Limb (tissue), 2 donors: ENCODE measurements around the gene PRR16.
A peak's percentile ranks its signal among the peaks of the same experiment; 100 is the strongest.
"Not testable (repeated sequence)": the region's sequence is repeated elsewhere in the genome, so short reads cannot be mapped to it uniquely, and the experiment has no call there.

Experiments used
- DNase-seq, 2 donors: peaks; one replicate each; pipeline ENCODE4 v3.0.0-alpha.2; 2016; ENCODE audit errors: extremely low spot score in 2 of 2

PRR16 gene

DNA sequence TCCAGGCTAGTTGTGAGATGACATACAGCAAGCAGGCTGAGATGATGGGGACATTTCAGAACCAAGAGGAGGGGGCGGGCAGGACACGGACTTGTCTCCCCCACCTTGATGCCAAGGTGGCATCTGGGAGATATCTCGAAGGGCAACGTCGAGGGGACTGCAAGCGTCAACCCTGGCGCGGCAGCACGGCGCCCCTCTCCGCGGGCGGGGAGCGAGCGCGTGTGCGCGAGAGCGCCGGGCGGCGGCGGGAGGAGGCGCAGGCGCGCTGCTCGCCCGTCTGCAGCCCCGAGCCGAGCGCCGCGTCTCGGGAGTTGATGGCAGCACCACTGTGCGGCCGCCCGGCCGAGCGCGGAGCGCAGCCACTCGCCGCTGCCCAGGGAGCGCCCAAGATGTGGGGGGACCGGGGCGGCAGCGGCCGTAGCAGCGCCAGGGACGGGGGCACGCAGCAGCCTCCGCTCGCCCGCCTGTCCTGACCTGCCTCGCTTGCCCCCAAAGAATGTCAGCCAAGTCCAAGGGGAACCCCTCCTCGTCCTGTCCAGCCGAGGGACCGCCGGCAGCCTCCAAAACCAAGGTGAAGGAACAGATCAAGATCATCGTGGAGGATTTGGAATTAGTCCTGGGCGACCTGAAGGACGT is at the start of gene PRR16:
PRR16 (plus strand) TSS at position 310 of the 636 bp plus-strand sequence.
- peak; percentile 59 to 77 for DNase-seq

DNA sequence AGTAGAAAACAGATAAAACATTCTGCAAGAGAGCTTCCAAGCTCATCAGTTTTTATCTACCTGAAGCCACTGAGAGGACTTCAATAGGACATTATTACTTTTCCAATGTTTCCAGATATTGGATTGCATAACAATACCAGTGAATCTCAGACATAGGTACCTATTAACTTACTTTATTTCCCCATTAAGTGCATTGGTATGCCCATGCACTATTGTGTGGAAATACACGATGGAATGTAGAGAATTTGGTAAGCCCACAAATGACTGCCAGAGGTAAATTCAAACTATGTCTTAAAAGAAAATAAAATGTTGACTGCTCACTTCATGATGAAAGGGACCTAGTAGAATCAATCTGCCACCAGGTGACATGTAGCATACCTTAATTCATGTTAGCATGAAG is 48.1 kb upstream of the PRR16 start:
- DNase-seq: no peak

DNA sequence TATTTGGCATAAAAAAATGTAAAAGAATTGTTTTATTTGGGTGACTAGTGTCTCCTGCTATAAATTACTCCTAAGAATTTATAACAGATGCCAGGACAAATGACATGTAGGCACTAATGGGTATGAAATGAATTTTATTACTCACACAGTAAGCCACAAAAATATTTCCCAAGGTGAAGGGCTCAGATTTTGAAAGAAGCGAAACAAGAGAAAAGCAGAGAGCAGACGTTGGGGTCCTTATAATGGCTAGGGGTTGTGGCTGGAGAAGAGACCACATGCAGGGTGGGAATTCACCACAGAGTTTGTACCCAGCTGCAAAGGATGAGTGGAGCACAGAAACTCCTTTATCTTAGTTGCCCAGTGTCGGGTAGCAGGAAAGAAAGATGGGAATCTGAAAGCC is 45.0 kb upstream of the PRR16 start:
- DNase-seq: no peak

DNA sequence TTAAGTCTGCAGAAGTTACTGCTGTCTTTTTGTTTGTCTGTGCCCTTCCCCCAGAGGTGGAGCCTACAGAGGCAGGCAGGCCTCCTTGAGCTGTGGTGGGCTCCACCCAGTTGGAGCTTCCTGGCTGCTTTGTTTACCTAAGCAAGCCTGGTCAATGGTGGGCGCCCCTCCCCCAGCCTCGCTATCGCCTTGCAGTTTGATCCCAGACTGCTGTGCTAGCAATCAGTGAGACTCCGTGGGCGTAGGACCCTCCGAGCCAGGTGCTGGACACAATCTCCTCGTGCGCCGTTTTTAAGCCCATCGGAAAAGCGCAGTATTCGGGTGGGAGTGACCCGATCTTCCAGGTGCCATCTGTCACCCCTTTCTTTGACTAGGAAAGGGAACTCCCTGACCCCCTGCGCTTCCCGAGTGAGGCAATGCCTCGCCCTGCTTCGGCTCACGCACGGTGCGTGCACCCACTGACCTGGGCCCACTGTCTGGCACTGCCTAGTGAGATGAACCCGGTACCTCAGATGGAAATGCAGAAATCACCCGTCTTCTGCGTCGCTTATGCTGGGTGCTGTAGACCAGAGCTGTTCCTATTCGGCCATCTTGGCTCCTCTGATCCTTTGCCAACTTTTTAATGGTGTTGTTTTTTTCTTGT is 37.3 kb upstream of the PRR16 start:
- not testable (repeated sequence) for DNase-seq

DNA sequence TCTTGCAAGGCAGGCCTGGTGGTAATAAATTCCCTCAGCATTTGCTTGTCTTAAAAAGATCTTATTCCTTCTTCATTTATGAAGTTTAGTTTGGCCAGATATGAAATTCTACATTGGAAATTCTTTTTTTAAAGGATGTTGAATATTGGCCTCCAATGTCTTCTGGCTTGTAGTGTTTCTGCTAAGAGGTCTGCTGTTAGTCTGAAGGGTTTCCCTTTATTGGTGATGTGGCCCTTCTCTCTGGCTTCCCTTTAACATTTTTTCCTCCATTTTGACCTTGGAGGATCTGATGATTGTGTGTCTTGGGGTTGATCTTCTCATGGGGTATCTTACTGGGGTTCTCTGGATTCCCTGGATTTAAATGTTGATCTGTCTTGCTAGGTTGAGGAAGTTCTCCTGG is 33.5 kb upstream of the PRR16 start:
- DNase-seq: no peak

DNA sequence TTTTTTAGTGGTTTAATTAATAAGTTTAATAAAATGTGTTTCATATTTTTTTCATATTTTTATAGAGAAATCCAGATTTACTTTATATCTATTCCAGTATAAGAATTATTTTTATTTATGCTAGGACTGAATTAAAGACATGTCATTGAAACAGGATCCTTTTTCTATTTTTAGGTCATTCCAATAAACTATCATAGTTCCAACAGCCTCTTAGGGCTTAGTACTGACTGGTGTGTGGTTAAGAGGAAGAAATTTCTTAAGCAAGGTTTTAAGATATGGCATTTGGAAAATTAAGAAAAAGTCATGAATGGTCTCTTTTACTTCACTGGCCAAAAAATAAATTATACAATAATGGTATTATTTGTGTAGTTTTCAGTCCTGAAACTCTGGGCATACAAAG is 31.2 kb upstream of the PRR16 start:
- DNase-seq: no peak

DNA sequence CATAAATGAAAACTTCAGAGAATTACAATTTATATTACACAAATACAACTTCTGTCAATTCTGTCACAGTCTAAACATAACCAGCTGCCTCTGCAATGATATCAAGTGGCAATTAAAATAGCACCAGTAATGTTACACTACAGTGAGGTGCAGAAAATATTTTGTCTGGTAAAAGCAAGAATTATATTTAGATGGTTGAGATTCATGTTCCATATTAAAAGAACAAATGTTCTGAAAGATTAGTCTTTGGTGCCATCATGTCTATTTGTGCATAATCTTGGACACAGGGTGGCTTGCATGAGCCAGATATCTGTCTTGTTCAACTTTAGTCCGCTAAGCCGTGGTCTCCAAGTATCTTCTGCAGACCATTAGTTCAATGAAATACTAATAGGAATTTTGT is 29.0 kb upstream of the PRR16 start:
- DNase-seq: no peak

DNA sequence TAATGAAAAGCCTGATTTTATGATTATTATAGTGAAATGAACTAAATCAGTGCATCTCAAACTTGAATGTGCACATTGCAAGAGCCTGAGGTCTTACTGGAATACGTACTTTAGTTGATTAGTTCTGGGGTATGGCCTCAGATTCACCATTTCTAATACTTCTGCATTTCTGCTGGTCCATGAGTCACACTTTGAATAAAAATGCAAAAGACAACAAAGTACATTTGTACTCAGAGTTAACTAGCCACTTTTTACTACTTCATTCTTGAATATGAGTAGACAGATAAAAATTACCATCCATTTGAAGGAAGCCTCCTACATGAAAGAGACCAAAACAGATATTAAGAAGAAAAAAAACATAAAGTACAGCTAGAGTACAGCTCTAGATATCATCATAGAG is 27.1 kb upstream of the PRR16 start:
- no peak for DNase-seq

DNA sequence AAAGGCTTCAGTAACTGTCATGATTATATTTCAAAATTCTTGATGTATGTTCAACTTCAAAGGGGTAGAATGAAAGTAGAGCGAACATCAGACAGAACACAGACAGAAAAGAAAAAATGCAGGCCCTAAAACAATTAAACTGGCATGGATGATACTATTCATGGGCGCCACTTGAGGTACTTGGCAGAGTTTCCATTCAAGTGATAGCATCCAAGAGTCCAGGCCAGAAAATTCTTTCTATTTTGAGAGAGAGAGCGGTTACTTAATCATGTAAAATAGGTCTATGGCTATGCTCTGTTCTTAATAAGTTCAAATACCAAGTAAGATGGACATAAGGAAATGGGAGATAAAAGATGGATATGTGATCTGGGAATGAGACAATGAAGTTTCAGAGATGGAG is 21.4 kb upstream of the PRR16 start:
- DNase-seq: no peak

DNA sequence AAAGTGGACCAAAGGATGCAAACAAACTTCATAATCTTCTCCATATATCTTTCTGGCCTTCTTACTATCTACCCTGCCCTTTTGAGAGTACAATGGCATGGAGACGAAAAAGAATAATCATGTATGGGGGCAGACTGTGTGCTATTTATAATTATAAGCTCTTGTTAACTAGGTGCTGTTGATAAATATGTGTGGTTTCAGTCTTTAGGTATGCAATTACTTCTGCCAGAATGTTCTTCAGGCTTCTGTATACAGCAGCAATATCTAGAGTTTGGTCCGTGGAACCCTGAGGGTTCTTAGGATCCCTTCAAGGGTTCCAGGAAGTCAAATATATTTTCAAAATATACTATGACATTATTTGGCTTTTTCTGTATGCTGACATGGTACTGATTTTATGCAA is 20.5 kb upstream of the PRR16 start:
- DNase-seq: no peak

DNA sequence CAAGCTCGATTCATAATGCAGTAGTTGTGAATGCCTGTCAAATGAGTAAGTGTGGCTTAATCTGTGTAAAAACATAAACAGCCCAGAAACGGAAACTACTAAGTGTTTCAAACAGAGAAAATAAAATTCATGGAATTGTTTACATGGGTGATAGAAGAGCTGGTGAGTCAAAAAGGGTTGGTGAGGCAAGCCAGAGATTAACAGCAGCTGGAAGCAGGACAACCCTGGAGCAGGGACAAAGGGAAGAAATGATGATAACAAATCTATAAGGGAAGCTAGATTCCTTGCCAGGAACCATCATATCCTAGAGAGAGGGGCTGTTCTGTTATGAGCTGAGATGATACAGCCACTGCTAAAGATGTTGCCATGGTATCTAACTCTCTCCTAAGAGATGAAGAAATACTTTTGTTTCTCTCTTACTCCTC is 18.0 kb upstream of the PRR16 start:
- no peak for DNase-seq

DNA sequence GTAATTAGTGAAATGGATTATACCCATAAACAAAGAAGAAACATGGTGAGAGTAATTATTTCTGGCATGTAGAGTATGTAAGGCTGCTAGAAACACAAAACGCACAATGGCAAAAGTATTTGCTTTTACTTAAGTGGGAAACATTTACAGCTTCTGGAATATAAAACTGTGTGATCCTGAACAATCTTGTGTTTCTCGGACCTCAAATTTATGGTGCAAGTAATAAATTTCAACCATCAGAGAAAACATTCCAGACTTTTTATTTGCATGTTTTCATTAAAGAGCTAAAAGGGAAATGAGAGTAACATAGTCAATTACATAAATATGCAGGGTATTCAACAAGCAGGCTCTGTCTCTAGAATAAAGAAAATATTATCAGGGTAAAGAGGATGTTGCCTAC is 17.2 kb upstream of the PRR16 start:
- no peak for DNase-seq

DNA sequence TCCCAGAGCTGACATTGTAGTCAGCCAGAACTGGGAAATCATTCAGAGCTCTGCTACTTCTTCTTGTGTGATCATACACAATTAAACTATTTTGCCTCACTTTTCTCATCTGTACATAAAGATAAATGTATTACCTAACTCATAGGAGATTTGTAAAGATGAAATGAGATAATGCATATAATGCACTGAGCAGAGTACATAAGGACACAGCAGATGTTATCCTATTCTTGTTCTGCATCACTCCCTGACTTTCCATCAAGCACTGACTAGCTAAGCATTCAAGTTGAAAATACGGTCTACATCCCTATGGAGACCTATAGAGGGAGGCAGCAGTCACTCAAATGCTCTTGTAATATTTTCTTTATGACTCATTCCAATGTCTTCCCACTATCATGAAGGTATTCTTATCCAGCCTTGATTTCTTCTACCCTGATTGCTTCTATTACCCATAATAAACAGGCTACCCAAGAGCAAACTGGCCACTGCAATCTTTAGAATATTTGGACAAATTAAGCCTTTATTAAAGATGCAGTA is 16.3 kb upstream of the PRR16 start:
- no peak for DNase-seq

DNA sequence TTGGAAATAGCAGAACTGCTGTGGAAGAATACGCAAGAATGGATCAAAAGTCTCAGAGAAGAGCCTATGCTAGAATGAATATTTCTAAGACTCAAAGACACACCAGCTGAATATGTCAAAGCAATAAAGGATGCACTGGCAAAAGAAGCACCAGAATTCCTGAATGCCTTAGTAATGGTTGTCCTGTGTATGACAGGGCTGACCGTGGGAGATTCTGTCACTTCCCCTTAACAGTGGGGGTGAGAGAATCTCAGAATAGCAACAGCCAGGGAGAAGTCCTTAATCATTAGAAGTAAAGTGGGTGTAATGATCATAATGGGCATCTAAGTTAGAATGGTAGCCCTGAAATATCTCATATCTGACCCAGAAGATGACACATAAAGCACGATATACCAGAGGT is 14.6 kb upstream of the PRR16 start:
- no peak for DNase-seq

DNA sequence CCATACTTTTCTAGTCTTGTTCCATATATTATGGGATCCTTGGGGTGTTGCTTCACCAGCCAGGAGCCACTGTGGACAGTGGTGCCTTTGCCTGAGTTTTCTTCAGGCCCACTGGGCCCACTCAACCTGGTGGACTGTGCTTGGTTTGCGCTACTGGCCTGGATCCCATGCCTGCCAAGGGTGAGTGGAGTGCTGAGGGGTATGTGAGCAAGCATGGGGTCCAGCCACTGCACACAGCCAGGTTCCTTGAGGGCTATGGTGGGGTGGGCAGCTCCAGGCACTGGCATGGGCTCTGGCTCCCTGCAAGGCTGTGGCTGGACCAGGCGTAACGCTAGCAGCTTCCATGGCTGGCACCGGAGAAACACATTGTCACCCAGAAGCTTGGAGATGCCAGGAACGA is 13.2 kb upstream of the PRR16 start:
- no peak for DNase-seq

DNA sequence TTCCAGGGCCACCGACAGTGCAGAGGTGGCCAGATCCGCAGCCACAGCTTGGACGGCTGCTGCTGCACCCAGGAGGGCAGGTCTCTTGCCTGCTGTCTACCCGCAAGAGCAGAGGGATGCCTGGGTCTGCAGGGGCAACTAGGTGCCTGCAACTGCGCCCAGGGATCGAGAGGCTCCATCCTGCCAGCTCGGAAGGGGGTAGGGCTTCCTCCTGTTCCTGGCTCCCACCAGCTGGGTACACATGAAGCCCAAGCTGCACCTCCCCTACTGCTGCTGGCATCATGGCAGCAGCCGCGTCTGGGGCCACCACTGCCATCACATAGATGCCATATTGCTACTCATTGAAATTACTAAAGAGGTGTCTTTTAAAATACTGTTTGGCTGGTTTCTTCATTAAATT is 12.7 kb upstream of the PRR16 start:
- DNase-seq: no peak

DNA sequence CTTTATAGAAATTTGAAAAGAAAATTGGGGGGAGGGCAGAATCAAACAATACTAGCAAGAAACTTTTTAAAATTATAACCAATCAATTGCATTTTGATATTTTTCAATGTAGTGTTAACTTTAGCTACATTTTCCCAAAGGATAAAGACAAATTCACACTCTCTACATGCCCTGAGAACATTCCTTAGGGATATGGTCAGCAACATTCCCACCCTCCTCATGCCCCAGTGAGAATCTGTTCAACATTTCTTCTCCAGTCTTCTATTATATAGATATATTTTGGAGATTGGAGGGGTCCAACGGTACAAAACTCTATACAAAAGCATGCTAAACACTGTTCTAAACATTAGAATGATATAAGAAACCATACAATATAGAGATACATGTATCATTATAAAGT is 11.6 kb upstream of the PRR16 start:
- no peak for DNase-seq

DNA sequence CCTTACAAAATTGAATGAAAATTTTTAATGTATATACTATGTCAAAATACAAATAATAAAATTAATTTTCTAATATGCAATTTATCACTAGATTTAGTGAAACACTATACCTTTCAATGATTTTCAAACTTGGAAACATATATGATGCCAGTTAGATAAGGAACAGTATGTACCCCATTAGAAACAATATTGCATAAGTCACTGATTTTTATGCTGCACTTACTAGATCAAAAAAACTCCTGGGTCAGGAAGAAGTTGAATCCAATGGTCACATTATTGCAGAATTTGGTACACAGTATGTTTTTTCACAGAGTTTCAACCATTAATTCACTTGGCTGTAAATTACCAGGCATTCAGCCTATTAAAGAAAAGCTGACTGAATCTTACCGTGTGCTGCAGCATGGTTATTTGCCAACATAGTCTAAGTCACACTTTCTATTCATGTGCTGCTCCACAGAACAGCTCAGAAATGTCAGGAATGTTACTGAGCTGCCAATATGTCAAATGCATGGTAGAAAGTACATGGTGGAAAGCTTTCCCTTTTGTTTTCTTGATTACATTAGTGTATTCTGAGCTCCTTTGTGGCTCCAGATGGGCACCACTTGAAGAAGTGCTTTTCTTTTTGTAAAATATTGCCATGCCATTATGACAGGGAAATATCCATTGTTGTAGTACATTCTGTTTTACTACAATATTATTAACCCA is 9.9 kb upstream of the PRR16 start:
- peak in 1 of 2 donors; percentile 40 for DNase-seq

DNA sequence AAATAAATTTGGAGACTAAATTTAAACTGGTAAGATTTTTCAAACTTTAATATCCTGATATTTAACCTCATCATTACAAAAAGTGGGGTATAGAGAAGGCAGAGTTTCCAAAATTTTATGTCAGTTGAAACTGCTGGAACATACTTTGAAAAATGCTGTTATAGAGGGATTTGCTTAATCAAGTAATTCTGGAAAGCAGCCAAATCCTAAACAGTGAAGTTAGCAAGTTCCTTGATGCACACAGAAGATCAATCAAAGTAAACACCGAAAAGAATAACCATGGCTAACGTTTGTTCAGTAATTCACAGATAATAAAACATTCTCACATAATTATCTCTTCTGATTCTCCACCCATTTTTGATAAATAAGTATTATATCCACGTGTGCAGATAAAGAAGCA is 8.1 kb upstream of the PRR16 start:
- no peak for DNase-seq

DNA sequence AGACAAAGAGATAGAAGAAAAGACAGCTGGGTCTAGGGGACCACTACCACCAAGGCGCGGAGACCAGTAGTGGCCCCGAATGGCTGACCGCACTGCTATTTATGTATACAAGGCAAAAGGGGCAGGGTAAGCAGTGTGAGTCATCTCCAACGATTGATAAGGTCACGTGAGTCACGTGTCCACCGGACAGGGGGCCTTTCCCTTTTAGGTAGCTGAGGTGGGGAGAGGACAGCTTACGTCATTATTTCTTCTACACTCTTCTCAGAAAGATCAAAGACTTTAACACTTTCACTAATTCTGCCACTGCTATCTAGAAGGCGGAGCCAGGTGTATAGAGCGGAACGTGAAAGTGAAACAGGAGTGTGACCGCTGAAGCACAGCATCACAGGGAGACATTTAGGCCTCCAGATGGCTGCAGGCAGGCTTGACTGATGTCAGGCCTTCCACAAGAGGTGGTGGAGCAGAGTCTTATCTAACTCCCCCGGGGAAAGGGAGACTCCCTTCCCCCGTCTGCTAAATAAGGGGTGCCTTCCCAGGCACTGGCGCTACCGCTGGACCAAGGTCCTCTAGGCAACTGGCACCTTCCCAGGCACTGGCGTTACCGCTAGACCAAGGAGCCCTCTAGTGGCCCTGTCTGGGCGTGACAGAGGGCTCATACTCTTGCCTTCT is 6.1 kb upstream of the PRR16 start:
- peak in 1 of 2 donors; percentile 43 for DNase-seq

DNA sequence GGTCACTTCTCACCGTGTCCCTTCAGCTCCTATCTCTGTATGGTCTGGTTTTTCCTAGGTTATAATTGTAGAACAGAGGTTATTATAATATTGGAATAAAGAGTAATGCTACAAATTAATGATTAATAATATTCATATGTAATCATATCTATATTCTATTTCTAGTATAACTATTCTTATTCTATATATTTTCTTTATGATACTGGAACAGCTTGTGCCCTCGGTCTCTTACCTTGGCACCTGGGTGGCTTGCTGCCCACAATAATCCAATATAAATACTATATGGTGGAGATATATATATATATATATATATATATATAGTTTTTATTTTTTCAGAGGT is 5.6 kb upstream of the PRR16 start:
- DNase-seq: not testable (repeated sequence)

DNA sequence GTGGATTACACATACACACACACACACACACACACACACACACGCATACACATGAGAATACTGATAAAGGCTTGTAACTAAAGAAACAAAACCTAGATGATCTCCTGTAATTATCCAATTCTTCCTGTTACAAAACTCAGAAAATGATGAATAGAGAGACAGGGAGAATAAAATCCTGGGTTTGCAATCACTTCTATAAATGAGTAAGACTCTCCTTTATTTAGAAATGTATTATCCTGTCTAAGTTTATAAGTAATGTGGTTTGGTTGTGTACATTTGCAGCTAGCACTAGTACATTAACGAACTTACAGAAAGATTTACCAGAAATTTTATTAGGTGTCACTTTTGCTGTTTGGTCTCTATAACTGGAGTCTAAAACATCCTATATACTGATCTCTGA is 2.8 kb upstream of the PRR16 start:
- DNase-seq: no peak
